ENCODE data around the gene ABHD10. TPM values are rescaled to one million over a fixed set of nuclear protein-coding genes. Genes with fewer than 3 reads are reported as not detected.

ABHD10 gene
- total RNA-seq, 1 donor from 2014 or later: 26.4 TPM

- no peaks in the 10 kb centered on the region for H3K27me3 Mint-ChIP-seq (ENCODE audit: low read depth)
- peaks cover 14% of the 10 kb centered on the region for H3K4me1 Mint-ChIP-seq
Observed at GRCh38 chr3:112012205-112012992, 33.6 kb downstream of the ABHD10 start.

GRCh38 chr3:112013058-112013783, 34.4 kb downstream of the ABHD10 start:
- H3K36me3 Mint-ChIP-seq: no peaks in the 10 kb centered on the region
- H3K4me3 Mint-ChIP-seq: no peak overlapping the region
- no peaks in the 10 kb centered on the region for H3K9me3 Mint-ChIP-seq
- H3K27me3 Mint-ChIP-seq (ENCODE audit: low read depth): no peaks in the 10 kb centered on the region
- no peak overlapping the region for H3K27ac Mint-ChIP-seq
- peak; percentile 44 for TF ChIP-seq CTCF (IDR thresholded peaks at IDR 0.05; ENCODE audit: unreplicated experiment)
- peak in 1 of 2 experiments; percentile 56 for DNase-seq (ENCODE audit: low spot score in 2 of 2, unreplicated experiment in 2 of 2)
- H3K4me1 Mint-ChIP-seq: peaks cover 9% of the 10 kb centered on the region

More at GRCh38 chr3:112012205-112012992, 33.6 kb downstream of the ABHD10 start:
- no peak for TF ChIP-seq CTCF (IDR thresholded peaks at IDR 0.05; ENCODE audit: unreplicated experiment)
- Mint-ChIP-seq H3K36me3 (no peaks in the 10 kb centered on the region), H3K4me3 (no peak overlapping the region), H3K27ac (no peak overlapping the region), H3K9me3 (no peaks in the 10 kb centered on the region)
- DNase-seq (ENCODE audit: low spot score in 2 of 2, unreplicated experiment in 2 of 2): no peak

- no peak for TF ChIP-seq CTCF (IDR thresholded peaks at IDR 0.05; ENCODE audit: unreplicated experiment)
- Mint-ChIP-seq H3K36me3 (no peaks in the 10 kb centered on the region), H3K27ac (no peak overlapping the region), H3K4me1 (peaks cover 9% of the 10 kb centered on the region), H3K27me3 (ENCODE audit: low read depth) (no peaks in the 10 kb centered on the region), H3K9me3 (no peaks in the 10 kb centered on the region), H3K4me3 (no peak overlapping the region)
- DNase-seq (ENCODE audit: low spot score in 2 of 2, unreplicated experiment in 2 of 2): no peak
Observed at GRCh38 chr3:112013784-112014143, 34.9 kb downstream of the ABHD10 start.

GRCh38 chr3:112017091-112017490, 38.3 kb downstream of the ABHD10 start:
- H3K4me1 Mint-ChIP-seq: peaks cover 8% of the 10 kb centered on the region
- H3K4me3 Mint-ChIP-seq: no peak overlapping the region
- H3K27me3 Mint-ChIP-seq (ENCODE audit: low read depth): no peaks in the 10 kb centered on the region
- peaks cover 7% of the 10 kb centered on the region for H3K9me3 Mint-ChIP-seq
- no peak for TF ChIP-seq CTCF (IDR thresholded peaks at IDR 0.05; ENCODE audit: unreplicated experiment)
- H3K27ac Mint-ChIP-seq: no peak overlapping the region
- DNase-seq (ENCODE audit: low spot score in 2 of 2, unreplicated experiment in 2 of 2): no peak
- no peaks in the 10 kb centered on the region for H3K36me3 Mint-ChIP-seq

- H3K36me3 Mint-ChIP-seq: no peaks in the 10 kb centered on the region
- no peaks in the 10 kb centered on the region for H3K4me1 Mint-ChIP-seq
- peaks cover 9% of the 10 kb centered on the region for H3K9me3 Mint-ChIP-seq
- no peak for TF ChIP-seq CTCF (IDR thresholded peaks at IDR 0.05; ENCODE audit: unreplicated experiment)
- H3K27ac Mint-ChIP-seq: no peak overlapping the region
- H3K27me3 Mint-ChIP-seq (ENCODE audit: low read depth): no peaks in the 10 kb centered on the region
- DNase-seq (ENCODE audit: low spot score in 2 of 2, unreplicated experiment in 2 of 2): no peak
- H3K4me3 Mint-ChIP-seq: no peak overlapping the region
Observed at GRCh38 chr3:112018712-112019111, 39.9 kb downstream of the ABHD10 start.
